ENCODE measurements around the gene ASXL2.
A peak's percentile ranks its signal among the peaks of the same experiment; 100 is the strongest.
"Not testable (repeated sequence)": the region's sequence is repeated elsewhere in the genome, so short reads cannot be mapped to it uniquely, and the experiment has no call there.

ASXL2 gene

GRCh38 chr2:25728559-25728958 lies 149.7 kb downstream of the ASXL2 start:
- DNase-seq = no peak

GRCh38 chr2:25726522-25726921 lies 151.8 kb downstream of the ASXL2 start:
- DNase-seq = no peak

DNA sequence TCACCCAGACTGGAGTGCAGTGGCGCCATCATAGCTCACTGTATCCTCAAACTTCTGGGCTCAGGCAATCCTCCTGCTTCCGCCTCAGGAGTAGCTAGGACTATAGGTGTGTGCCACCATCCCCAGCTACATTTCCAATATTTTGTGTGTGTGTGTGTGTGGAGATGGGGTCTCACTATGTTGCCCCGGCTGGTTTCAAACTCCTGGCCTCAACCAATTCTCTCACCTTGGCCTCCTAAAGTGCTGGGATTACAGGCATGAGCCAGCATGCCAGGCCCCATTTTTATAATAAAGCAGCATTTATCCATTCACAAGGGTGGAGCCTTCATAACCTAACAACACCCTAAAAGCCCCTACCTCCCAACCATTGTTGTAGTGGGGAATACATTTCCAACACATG lies 152.4 kb downstream of the ASXL2 start:
- DNase-seq = no peak

- DNase-seq = no peak
Measured at GRCh38 chr2:25724756-25725155, 153.5 kb downstream of the ASXL2 start.

- DNase-seq = no peak
Measured at GRCh38 chr2:25722224-25722623, 156.1 kb downstream of the ASXL2 start.

GRCh38 chr2:25720575-25720974 lies 157.7 kb downstream of the ASXL2 start:
- DNase-seq = no peak

DNA sequence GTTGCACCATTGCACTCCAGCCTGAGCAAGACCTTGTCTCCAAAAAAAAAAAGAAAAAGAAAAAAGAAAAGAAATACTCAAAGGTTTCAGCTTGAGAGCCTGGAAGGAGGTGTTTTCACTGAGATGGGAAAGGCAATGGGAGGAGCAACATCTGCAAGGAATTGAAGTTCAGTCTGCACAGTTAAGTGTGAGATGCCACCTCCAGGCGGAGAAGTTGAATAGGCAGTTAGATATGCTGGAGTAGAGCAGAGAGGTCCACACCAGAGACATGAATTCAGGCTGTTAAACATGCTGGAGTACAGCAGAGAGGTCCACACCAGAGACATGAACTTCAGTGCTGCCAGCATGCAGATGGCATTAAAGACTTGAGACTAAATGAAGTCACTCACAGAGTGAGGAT lies 163.5 kb downstream of the ASXL2 start:
- DNase-seq = no peak

- DNase-seq = no peak
Measured at GRCh38 chr2:25712455-25712854, 165.8 kb downstream of the ASXL2 start.

GRCh38 chr2:25711675-25712354 lies 166.5 kb downstream of the ASXL2 start:
- no peak for DNase-seq

DNA sequence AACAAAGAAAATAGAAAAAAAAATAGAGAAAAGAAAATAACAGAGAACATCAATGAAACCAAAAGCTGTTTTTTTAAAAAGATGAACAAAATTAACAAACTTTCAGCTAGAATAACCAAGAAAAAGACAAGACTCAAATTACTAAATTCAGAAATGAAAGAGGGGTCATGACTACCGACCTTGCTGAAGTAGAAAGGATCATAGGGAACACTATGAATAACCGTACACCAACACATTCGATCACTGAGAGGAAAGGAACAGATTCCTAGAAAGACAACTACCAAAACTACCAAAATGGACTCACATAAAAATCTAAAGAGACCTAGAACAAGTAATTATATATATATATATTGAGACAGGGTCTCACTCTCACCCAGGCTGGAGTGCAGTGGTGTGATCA lies 167.5 kb downstream of the ASXL2 start:
- DNase-seq = no peak

DNA sequence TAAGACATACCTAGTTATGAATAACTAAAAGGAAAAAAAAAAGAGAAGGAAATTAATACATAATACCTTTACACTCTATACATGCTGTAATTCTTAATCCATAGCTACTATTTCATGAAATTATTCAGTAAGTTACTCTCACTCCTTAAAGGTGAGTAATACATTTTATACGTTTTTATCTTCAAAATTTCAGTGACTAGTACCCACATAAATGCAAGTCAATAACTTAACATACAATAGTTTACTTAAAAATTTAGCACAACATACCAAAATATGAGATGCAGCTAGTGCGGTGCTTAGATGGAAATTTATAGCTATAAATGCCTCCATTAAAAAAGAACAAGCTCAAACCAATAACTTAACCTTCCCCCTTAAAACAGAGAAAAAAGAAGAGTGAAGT lies 168.9 kb downstream of the ASXL2 start:
- DNase-seq = no peak

DNA sequence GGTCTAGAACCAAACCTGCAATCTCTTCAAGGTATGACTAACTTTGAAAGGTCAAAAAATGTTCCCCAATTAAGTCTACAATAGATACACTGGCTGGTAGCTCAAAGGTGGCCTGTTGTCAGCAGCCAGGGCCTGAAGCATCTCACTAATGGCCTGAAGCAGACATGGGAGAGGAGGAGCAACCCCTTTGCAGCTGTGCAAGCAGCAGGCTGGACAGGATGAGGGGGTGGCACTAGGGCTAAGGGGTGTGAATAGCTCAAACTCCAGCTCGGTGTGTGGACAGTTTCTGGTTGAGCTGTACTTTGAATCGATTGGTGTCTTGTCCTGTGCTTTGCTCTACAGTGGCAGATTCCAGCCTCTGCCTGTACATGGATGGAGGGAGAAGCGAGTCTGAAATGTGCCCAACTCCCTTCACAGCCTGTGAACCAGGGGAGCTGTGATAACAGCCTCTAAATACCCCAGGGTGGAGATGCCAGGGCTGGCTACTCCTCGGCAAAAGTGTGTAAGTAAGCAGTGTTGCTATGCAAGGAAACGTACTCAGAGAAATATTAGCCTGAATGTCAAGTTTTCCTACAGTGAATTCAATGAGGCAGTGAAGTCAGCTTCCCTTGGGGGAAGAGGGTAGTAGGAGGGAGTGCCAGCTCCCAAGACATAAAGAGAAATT lies 170.2 kb downstream of the ASXL2 start:
- DNase-seq = no peak

DNA sequence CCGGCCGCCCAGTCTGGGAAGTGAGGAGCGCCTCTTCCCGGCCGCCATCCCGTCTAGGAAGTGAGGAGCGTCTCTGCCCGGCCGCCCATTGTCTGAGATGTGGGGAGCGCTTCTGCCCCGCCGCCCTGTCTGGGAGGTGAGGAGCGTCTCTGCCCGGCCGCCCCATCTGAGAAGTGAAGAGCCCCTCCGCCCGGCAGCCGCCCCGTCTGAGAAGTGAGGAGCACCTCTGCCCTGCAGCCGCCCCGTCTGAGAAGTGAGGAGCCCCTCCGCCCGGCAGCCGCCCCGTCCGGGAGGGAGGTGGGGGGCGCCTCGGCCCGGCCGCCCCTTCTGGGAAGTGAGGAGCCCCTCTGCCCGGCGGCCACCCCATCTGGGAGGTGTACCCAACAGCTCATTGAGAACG lies 172.7 kb downstream of the ASXL2 start:
- not testable (repeated sequence) for DNase-seq

GRCh38 chr2:25701801-25702200 lies 176.5 kb downstream of the ASXL2 start:
- no peak for DNase-seq

GRCh38 chr2:25700221-25700660 lies 178.0 kb downstream of the ASXL2 start:
- peak; percentile 19 to 63 for DNase-seq

- no peak for DNase-seq
Measured at GRCh38 chr2:25699216-25699615, 179.1 kb downstream of the ASXL2 start.

DNA sequence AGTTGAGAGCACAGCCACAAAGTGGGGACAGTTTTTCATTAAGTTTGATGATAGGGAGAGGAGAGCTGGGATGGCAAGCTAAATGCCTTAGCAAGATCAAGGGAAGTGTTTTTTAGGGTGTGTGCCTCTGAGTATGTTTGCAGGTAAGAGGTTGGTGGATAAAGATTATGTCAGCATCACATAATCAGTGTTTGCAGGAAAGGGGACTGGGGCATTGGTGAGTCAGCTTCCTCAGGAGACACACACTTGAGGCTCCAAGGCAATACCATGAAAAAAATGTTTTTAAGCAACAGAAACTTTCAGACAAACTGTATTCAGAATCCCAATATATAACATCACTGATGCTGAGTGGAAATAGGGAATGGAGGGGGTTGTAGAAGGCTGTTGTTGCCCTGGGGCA lies 179.5 kb downstream of the ASXL2 start:
- no peak for DNase-seq

DNA sequence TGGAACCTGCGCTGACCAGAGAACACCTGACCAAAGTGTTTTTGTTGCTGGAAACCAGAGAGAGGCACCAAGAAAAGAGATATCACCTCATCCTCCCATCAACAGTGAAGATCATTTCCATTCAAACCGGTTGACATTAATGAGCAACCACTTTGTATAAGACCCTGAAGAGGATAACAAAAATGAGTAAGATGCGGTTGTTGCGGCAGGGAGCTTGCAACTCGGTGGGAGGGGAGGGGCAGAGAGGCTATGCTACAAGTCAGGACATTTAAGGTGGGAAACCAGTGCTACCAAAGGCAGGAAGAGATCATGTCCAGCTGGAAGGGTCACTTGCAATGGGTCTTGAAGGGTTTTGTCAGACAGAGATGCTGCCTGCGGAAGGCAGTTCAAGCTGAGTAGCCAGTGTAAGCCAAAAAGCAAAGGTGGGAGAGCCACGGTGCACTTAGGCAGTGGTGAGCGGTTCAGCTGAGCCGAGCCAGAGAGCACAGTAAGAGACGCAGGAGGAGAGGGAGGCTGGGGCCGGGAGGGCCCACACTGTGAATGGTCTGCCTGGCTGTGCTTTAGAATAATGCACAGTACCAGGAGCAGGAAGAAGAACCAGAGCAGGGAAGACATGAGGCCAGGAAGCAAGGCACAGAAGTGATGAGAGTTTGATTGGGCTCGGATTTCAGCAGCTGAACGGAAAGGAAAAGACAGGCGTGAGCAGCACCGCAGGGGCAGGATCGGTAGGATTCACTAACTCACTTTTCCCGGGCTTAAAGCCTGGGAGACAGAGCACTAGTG lies 180.5 kb downstream of the ASXL2 start:
- DNase-seq = peak in 1 of 2 experiments; percentile 23

DNA sequence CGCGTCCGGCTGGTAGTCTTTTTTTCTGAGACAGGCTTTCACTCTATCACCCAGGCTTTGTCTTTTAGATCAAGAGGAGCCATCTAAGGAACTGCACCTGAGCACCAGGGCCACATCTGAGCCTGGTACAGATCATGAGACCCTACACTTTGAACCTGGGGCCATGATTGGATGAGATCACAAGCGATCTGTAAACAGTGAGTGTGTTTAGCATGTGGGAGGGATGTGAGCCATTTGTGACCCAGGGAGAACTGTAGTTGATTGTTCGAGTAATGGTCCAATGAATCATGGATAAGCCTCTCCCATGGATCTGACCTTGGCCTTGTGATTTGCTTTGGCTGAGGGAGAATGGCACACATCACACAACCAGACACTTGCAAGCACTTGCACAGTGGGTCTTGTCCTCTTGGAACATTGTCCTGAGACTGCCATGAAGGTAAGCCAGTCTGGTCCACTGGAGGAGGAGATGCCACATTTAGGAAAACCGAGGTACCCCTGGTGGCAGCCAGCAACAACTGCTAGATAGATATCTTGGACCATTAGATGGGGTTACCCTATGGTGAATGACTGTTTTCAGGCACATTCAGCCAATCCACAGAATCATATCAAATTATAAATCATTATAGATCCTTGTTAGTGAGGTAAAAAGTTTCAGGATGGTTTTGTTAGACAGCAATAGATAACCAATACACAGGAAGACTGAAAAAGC lies 185.4 kb downstream of the ASXL2 start:
- no peak for DNase-seq

- no peak for DNase-seq
Measured at GRCh38 chr2:25692143-25692542, 186.1 kb downstream of the ASXL2 start.

DNA sequence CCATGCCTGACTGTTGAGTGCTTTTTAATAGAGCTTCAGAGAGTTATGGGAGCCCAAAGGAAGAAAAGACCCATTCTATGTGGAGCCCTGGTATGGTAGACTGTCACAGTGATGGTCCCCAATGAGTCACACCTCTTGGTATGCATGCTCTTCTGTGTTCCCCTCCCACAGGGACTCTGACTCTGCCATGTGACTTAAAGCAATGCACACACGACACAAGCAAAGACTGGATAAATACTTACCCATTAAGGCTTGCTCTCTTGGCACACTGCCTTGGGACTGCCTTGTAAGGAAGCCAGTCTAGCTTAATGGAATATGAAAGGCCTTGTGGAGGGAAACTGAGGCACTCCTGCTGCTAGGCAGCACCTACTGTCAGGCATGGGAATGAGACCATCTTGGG lies 188.2 kb downstream of the ASXL2 start:
- DNase-seq = no peak

DNA sequence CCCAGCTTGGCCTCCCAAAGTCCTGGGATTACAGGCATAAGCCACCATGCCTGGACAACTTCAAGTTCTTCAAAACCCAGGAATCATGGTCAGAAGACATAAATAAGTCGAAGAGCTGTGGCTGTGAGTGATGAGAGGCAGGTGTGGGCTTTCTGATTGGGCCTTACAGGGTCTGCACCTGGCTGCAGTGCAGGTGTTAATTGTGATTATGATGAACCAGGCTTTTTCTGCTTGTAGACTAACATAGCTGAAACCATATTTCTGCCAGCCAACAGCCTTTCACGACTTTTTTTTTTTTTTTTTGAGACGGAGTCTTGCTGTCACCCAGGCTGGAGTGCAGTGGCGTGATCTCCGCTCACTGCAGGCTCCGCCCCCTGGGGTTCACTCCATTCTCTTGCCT lies 190.1 kb downstream of the ASXL2 start:
- DNase-seq = no peak

DNA sequence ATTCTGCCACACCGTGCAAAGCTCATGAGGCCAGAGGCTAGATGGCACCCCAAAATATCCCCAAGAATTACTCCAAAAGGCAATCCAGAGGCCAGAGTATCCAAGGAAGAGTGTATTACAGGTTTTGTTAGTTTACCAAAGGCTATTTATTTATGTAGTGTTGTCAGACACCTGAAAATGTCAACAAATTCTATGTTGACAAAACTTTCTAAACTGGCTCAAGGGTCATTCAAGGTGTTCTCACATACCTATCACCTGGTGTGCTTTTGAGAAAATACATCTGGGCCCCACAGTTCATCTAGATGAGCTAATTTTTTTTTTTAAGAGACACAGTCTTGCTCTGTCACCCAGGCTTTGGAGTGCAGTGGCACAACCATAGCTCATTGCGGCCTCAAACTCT lies 192.5 kb downstream of the ASXL2 start:
- no peak for DNase-seq
